ENCODE data around the gene METTL25B. TPM values are rescaled to one million over a fixed set of nuclear protein-coding genes. Genes with fewer than 3 reads are reported as not detected.

Gene METTL25B
- total and polyA plus RNA-seq, 2 donors (not counting 3 experiments of a cell fraction or from before 2014, with no cell fraction given), result 12.8 to 15.0 TPM

DNA sequence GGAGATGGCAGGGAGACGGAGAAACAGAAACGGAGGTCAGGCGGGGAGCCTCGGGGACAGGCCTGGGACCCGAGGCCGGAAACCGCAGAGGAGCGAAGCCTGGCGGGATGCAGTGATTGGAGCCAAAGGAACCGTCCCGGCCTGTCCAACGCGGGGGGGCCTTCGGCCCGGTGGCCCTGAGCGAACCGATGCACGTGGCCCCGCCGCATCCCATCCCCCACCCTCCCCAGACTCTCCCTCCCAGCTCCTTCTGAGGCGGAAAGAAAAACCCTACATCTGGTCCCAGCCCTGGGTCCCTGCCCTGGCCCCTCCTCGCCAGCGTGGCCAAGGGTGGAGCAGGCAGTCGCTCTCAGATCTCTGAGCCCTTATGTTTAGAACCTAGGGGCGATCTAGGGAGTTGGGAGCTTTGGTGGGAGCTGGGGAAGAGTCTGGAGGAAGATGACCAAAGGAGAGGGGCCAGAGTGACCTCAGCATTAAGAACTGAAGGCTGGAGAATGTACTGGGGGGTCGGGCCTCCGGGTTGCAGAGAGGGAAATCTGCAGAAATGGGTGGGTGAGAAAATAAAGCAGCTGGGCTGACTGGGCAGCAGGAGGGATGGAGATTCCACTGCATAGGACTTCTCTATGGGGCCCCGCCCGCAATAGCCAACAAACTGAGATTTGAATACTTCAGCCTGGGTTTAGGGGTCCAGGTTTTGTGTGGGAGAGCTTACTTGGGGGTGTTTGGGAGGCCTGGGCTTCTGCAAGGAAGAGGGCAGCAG lies 21.4 kb upstream of the METTL25B start:
- no peak overlapping the region for H3K4me3 ChIP-seq (replicated peaks in 1 of 3; ENCODE audit: insufficient read depth in 1 of 3, low read depth in 1 of 3, low read length in 3 of 3)
- DNase-seq (ENCODE audit: low read depth, low spot score) (no peak), FAIRE-seq (no peak)
- no peak overlapping the region for H3K9ac ChIP-seq (replicated peaks; ENCODE audit: extremely low read depth, insufficient read depth, low read length)
- H3K9me1 ChIP-seq (replicated peaks; ENCODE audit: control insufficient read depth, extremely low read depth, insufficient read depth, low read length), result no peaks in the 10 kb centered on the region
- H4K20me1 ChIP-seq (replicated peaks; ENCODE audit: control insufficient read depth, extremely low read depth, insufficient read depth, low read length), result no peaks in the 10 kb centered on the region
- peak overlapping the region; percentile 52 for H2AFZ ChIP-seq (ENCODE audit: low read depth, low read length)
- H3K9me3 ChIP-seq (replicated peaks; ENCODE audit: control insufficient read depth, insufficient read depth, low read length), result no peaks in the 10 kb centered on the region
- H3K27ac ChIP-seq (ENCODE audit: insufficient read depth, low read depth, low read length), result no peak overlapping the region
- no peak overlapping the region for H3K4me2 ChIP-seq (ENCODE audit: insufficient read depth, low read length)
- ChIA-PET POLR2A (interaction anchor here (0.6 kb wide), 1 partner anchor 154 kb away, joined by 3 read pairs; the partner anchor contains the start of gene NTRK1), CTCF (interaction anchor here (0.7 to 15.5 kb wide), 11 partner anchors 9 to 226 kb away, joined by 3 to 453 read pairs (median 11); partner anchors contain the start of genes INSRR and NTRK1)
- intact Hi-C loops (cut with micrococcal nuclease) (loop anchor here (1.0 kb wide), 3 partner anchors 18 to 80 kb away; no protein-coding TSS in a partner anchor), dilution Hi-C loops (cut with MboI; ENCODE audit: extremely low pct_ligation_motif_present, low sequenced_read_pairs) (no loop called here)
- TF ChIP-seq JUN (IDR thresholded peaks at IDR 0.05; ENCODE audit: borderline replicate concordance, insufficient read depth, insufficient read length, low read depth) (no peak), POLR2AphosphoS5 (IDR thresholded peaks at IDR 0.05; ENCODE audit: insufficient read depth, low read depth, low read length) (no peak), FOS (IDR thresholded peaks at IDR 0.05; ENCODE audit: borderline replicate concordance, insufficient read depth, low read length) (no peak), EZH2 (IDR thresholded peaks at IDR 0.05; ENCODE audit: borderline replicate concordance, low read depth, low read length, severe bottlenecking) (no peak), POLR2A (IDR thresholded peaks at IDR 0.05; ENCODE audit: low read depth, low read length) (no peak)
- TF ChIP-seq, protein P1, sequence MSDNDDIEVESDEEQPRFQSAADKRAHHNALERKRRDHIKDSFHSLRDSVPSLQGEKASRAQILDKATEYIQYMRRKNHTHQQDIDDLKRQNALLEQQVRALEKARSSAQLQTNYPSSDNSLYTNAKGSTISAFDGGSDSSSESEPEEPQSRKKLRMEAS (IDR thresholded peaks at IDR 0.05; ENCODE audit: insufficient read depth, insufficient read length), result no peak
- TF ChIP-seq, protein P2, sequence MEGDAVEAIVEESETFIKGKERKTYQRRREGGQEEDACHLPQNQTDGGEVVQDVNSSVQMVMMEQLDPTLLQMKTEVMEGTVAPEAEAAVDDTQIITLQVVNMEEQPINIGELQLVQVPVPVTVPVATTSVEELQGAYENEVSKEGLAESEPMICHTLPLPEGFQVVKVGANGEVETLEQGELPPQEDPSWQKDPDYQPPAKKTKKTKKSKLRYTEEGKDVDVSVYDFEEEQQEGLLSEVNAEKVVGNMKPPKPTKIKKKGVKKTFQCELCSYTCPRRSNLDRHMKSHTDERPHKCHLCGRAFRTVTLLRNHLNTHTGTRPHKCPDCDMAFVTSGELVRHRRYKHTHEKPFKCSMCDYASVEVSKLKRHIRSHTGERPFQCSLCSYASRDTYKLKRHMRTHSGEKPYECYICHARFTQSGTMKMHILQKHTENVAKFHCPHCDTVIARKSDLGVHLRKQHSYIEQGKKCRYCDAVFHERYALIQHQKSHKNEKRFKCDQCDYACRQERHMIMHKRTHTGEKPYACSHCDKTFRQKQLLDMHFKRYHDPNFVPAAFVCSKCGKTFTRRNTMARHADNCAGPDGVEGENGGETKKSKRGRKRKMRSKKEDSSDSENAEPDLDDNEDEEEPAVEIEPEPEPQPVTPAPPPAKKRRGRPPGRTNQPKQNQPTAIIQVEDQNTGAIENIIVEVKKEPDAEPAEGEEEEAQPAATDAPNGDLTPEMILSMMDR (IDR thresholded peaks at IDR 0.05; ENCODE audit: extremely low read depth in 1 of 2, insufficient read depth in 1 of 2, low read depth in 1 of 2, low read length in 2 of 2), result no peak
- BruUV-seq (replicated peaks), result no TSS peak
- peaks cover 0 to 3% of the 10 kb centered on the region in 2 experiments for H3K27me3 ChIP-seq (ENCODE audit: control insufficient read depth in 2 of 2, insufficient read depth in 2 of 2, low read length in 2 of 2)
- H3K36me3 ChIP-seq (ENCODE audit: control insufficient read depth in 2 of 2, extremely low read depth in 1 of 2, insufficient read depth in 2 of 2, low read length in 2 of 2), result no peaks in the 10 kb centered on the region
- peaks cover 19% of the 10 kb centered on the region for H3K4me1 ChIP-seq (ENCODE audit: control insufficient read depth, extremely low read depth, insufficient read depth, low read length)
- no peaks in the 10 kb centered on the region for H3K79me2 ChIP-seq (ENCODE audit: control insufficient read depth, insufficient read depth, low read length)

Measured in endothelial cell of umbilical vein (primary cell).